ENCODE data around the gene IQGAP2.

Gene IQGAP2

GRCh38 chr5:76402886-76403765 lies at the start of gene IQGAP2:
Gene IQGAP2, plus strand, starts transcription at chr5:76403285. Its CDS starts 261 bp downstream, at chr5:76403546.
- H3K27me3 ChIP-seq (ENCODE audit: insufficient read depth, insufficient read length): no peaks in the 10 kb centered on the region
- peaks cover 4% of the 10 kb centered on the region for H3K4me1 ChIP-seq (ENCODE audit: insufficient read depth, insufficient read length)
- no peaks in the 10 kb centered on the region for H3K9me3 ChIP-seq (ENCODE audit: insufficient read depth, low read length)
- peak within 1 kb of the TSS; percentile 86 for H3K9ac ChIP-seq (ENCODE audit: insufficient read length, low read depth)
- H3K4me3 ChIP-seq (ENCODE audit: insufficient read length, low read depth): peak within 1 kb of the TSS; percentile 80
- no peak for TF ChIP-seq SUZ12 (IDR thresholded peaks at IDR 0.05; ENCODE audit: extremely low read depth, insufficient read depth, insufficient read length)
- TF ChIP-seq YY1 (IDR thresholded peaks at IDR 0.05; ENCODE audit: insufficient read depth, insufficient read length): no peak
- no peak for TF ChIP-seq ZNF274 (IDR thresholded peaks at IDR 0.05; ENCODE audit: low read depth, low read length)
- no peak for DNase-seq (ENCODE audit: low read depth, low spot score)
- no peaks in the 10 kb centered on the region for H3K36me3 ChIP-seq (ENCODE audit: insufficient read depth, insufficient read length, low read length)

GRCh38 chr5:76356887-76357286 lies 46.2 kb upstream of the IQGAP2 start:
- H3K9me3 ChIP-seq (ENCODE audit: insufficient read depth, low read length): no peaks in the 10 kb centered on the region
- H3K27me3 ChIP-seq (ENCODE audit: insufficient read depth, insufficient read length): no peaks in the 10 kb centered on the region
- no peaks in the 10 kb centered on the region for H3K4me1 ChIP-seq (ENCODE audit: insufficient read depth, insufficient read length)
- H3K36me3 ChIP-seq (ENCODE audit: insufficient read depth, insufficient read length, low read length): no peaks in the 10 kb centered on the region
- no peak for DNase-seq (ENCODE audit: low read depth, low spot score)
- no peak overlapping the region for H3K4me3 ChIP-seq (ENCODE audit: insufficient read length, low read depth)
- no peak for TF ChIP-seq ZNF274 (IDR thresholded peaks at IDR 0.05; ENCODE audit: low read depth, low read length)
- TF ChIP-seq SUZ12 (IDR thresholded peaks at IDR 0.05; ENCODE audit: extremely low read depth, insufficient read depth, insufficient read length): no peak
- TF ChIP-seq YY1 (IDR thresholded peaks at IDR 0.05; ENCODE audit: insufficient read depth, insufficient read length): no peak
- no peak overlapping the region for H3K9ac ChIP-seq (ENCODE audit: insufficient read length, low read depth)

- Histone ChIP-seq H3K9me3 (ENCODE audit: insufficient read depth, low read length) (no peaks in the 10 kb centered on the region; the same call in 1 of the 2 replicates), H3K9ac (ENCODE audit: insufficient read length, low read depth) (no peak overlapping the region), H3K27me3 (ENCODE audit: insufficient read depth, insufficient read length) (no peaks in the 10 kb centered on the region), H3K4me3 (ENCODE audit: insufficient read length, low read depth) (no peak overlapping the region), H3K4me1 (ENCODE audit: insufficient read depth, insufficient read length) (no peaks in the 10 kb centered on the region), H3K36me3 (ENCODE audit: insufficient read depth, insufficient read length, low read length) (no peaks in the 10 kb centered on the region)
- no peak for DNase-seq (ENCODE audit: low read depth, low spot score)
- no peak for TF ChIP-seq ZNF274 (IDR thresholded peaks at IDR 0.05; ENCODE audit: low read depth, low read length)
- no peak for TF ChIP-seq SUZ12 (IDR thresholded peaks at IDR 0.05; ENCODE audit: extremely low read depth, insufficient read depth, insufficient read length)
- TF ChIP-seq YY1 (IDR thresholded peaks at IDR 0.05; ENCODE audit: insufficient read depth, insufficient read length): no peak
These were observed 39.5 kb upstream of the IQGAP2 start for GRCh38 chr5:76363352-76364225.

GRCh38 chr5:76364226-76364589 lies 38.9 kb upstream of the IQGAP2 start:
- Histone ChIP-seq H3K27me3 (ENCODE audit: insufficient read depth, insufficient read length) (no peaks in the 10 kb centered on the region), H3K4me3 (ENCODE audit: insufficient read length, low read depth) (no peak overlapping the region), H3K9me3 (ENCODE audit: insufficient read depth, low read length) (no peaks in the 10 kb centered on the region; the same call in 1 of the 2 replicates), H3K4me1 (ENCODE audit: insufficient read depth, insufficient read length) (no peaks in the 10 kb centered on the region), H3K36me3 (ENCODE audit: insufficient read depth, insufficient read length, low read length) (no peaks in the 10 kb centered on the region), H3K9ac (ENCODE audit: insufficient read length, low read depth) (no peak overlapping the region)
- DNase-seq (ENCODE audit: low read depth, low spot score): no peak
- TF ChIP-seq ZNF274 (IDR thresholded peaks at IDR 0.05; ENCODE audit: low read depth, low read length): no peak

- no peak overlapping the region for H3K4me3 ChIP-seq (ENCODE audit: insufficient read length, low read depth)
- H3K9me3 ChIP-seq (ENCODE audit: insufficient read depth, low read length): no peaks in the 10 kb centered on the region; the same call in 1 of the 2 replicates
- no peak for DNase-seq (ENCODE audit: low read depth, low spot score)
- no peaks in the 10 kb centered on the region for H3K36me3 ChIP-seq (ENCODE audit: insufficient read depth, insufficient read length, low read length)
- no peak overlapping the region for H3K9ac ChIP-seq (ENCODE audit: insufficient read length, low read depth)
- H3K4me1 ChIP-seq (ENCODE audit: insufficient read depth, insufficient read length): no peaks in the 10 kb centered on the region
- H3K27me3 ChIP-seq (ENCODE audit: insufficient read depth, insufficient read length): no peaks in the 10 kb centered on the region
- TF ChIP-seq ZNF274 (IDR thresholded peaks at IDR 0.05; ENCODE audit: low read depth, low read length): no peak
- no peak for TF ChIP-seq SUZ12 (IDR thresholded peaks at IDR 0.05; ENCODE audit: extremely low read depth, insufficient read depth, insufficient read length)
- TF ChIP-seq YY1 (IDR thresholded peaks at IDR 0.05; ENCODE audit: insufficient read depth, insufficient read length): no peak
These were observed 37.5 kb upstream of the IQGAP2 start for GRCh38 chr5:76365561-76365960.

GRCh38 chr5:76366596-76366995 lies 36.5 kb upstream of the IQGAP2 start:
- H3K9ac ChIP-seq (ENCODE audit: insufficient read length, low read depth): no peak overlapping the region
- no peaks in the 10 kb centered on the region for H3K36me3 ChIP-seq (ENCODE audit: insufficient read depth, insufficient read length, low read length)
- H3K4me3 ChIP-seq (ENCODE audit: insufficient read length, low read depth): no peak overlapping the region
- DNase-seq (ENCODE audit: low read depth, low spot score): no peak
- no peak for TF ChIP-seq SUZ12 (IDR thresholded peaks at IDR 0.05; ENCODE audit: extremely low read depth, insufficient read depth, insufficient read length)
- TF ChIP-seq YY1 (IDR thresholded peaks at IDR 0.05; ENCODE audit: insufficient read depth, insufficient read length): no peak
- no peak for TF ChIP-seq ZNF274 (IDR thresholded peaks at IDR 0.05; ENCODE audit: low read depth, low read length)
- no peaks in the 10 kb centered on the region for H3K27me3 ChIP-seq (ENCODE audit: insufficient read depth, insufficient read length)
- no peaks in the 10 kb centered on the region; the same call in 1 of the 2 replicates for H3K9me3 ChIP-seq (ENCODE audit: insufficient read depth, low read length)
- no peaks in the 10 kb centered on the region for H3K4me1 ChIP-seq (ENCODE audit: insufficient read depth, insufficient read length)
